ENCODE data around the gene HEATR1.
"Not testable (repeated sequence)": the region's sequence is repeated elsewhere in the genome, so short reads cannot be mapped to it uniquely, and the experiment has no call there.

HEATR1 gene

GRCh38 chr1:236509647-236510401 is 94.5 kb downstream of the HEATR1 start:
- DNase-seq, result no peak

GRCh38 chr1:236509203-236509602 is 95.1 kb downstream of the HEATR1 start:
- no peak for DNase-seq

GRCh38 chr1:236508593-236509027 is 95.7 kb downstream of the HEATR1 start:
- no peak for DNase-seq

- DNase-seq, result peak in 9 of 58 donors; percentile 3 to 60 (median 16)
Measured at GRCh38 chr1:236507022-236507700, 97.2 kb downstream of the HEATR1 start.

GRCh38 chr1:236504338-236504737 is 100.0 kb downstream of the HEATR1 start:
- DNase-seq, result not testable (repeated sequence)

- DNase-seq, result peak in 24 of 58 donors; percentile 1 to 35 (median 10)
Measured at GRCh38 chr1:236502972-236503639, 101.2 kb downstream of the HEATR1 start.

- DNase-seq, result no peak
Measured at GRCh38 chr1:236502579-236502971, 101.7 kb downstream of the HEATR1 start.

GRCh38 chr1:236501093-236501492 is 103.2 kb downstream of the HEATR1 start:
- DNase-seq, result no peak
